K562 (cell line): ENCODE measurements around the gene SLC16A10.

Experiments
- CHD2 ChIP-seq: IDR thresholded peaks from 2 replicates; pipeline ENCODE4 v1.6.1; 2011; ENCODE audit warnings: low read depth, low read length
- FOXP1 ChIP-seq: sonication (generic); formaldehyde crosslinking; IDR thresholded peaks from 2 replicates; pipeline ENCODE4 v1.8.0; 2022; ENCODE audit warnings: mild to moderate bottlenecking, missing genetic modification reagents
- HSF4 ChIP-seq: fragments of 250-450 bp; sonication (Bioruptor Pico); IDR thresholded peaks from 2 replicates; pipeline ENCODE4 v2.1.2; 2022; ENCODE audit warnings: mild to moderate bottlenecking, moderate library complexity, borderline replicate concordance
- MAFK ChIP-seq: IDR thresholded peaks from 2 replicates; pipeline ENCODE4 v1.6.1; 2011; ENCODE audit warnings: low read length, improper control_type of control experiment
- RAD21 ChIP-seq, 2 experiments: fragments of 250-450 bp in 1 of 2; fragments of 450-650 bp in 1 of 2; sonication (Bioruptor Pico) in 1 of 2; formaldehyde crosslinking in 1 of 2; IDR thresholded peaks in 1 of 2; conservative IDR thresholded peaks in 1 of 2; 2 replicates each; pipeline versions ENCODE4 v1.4.0 to v1.8.0; 2020 to 2022; ENCODE audit warnings: mild to moderate bottlenecking in 2 of 2, moderate library complexity in 1 of 2
- TF ChIP-seq, protein P1 (sequence below): sonication (generic); formaldehyde crosslinking; IDR thresholded peaks from 2 replicates; pipeline ENCODE4 v1.9.0; 2022; ENCODE audit warnings: mild to moderate bottlenecking, missing genetic modification reagents
- TF ChIP-seq, protein P2 (sequence below), 3 experiments: IDR thresholded peaks in 2 of 3; conservative IDR thresholded peaks in 1 of 3; 2 replicates each; pipeline ENCODE4 v1.5.1; 2011 to 2012; ENCODE audit warnings: low read length in 3 of 3, mild to moderate bottlenecking in 3 of 3, control low read depth in 2 of 3, improper control_type of control experiment in 1 of 3, inconsistent platforms in 1 of 3, low read depth in 1 of 3, mixed read lengths in 1 of 3, moderate library complexity in 1 of 3; ENCODE audit not compliant: insufficient read depth in 2 of 3

DNA sequence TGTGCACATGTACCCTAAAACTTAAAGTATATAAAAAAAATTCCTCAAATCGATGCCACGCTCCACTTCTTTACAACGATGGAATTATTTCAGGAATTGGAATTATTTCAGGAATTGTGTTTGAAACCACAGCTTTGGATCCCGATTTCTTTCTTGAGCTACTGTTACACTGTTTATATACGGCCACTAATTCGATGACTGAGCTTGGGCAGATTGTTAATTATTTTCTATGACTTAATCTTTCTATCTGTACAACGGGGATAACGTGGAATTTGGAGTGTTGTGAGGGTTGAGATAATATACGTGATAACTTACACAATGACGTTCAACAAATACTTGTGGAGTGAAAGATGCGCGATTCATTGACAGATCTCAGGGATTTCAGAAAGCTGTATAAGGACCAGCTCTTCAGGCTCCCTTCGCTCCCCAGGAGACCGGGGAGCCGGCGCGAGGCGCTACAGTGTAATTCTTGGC lies 171.3 kb downstream of the SLC16A10 start:
- TF ChIP-seq FOXP1 (no peak), HSF4 (CRISPR knock-in tag) (no peak), RAD21 (CRISPR knock-in tag; conservative IDR thresholded peaks at IDR 0.05 in 1 of 2, IDR thresholded peaks at IDR 0.05 in 1 of 2) (no peak), CHD2 (no peak), MAFK (no peak)
- TF ChIP-seq, protein P1, sequence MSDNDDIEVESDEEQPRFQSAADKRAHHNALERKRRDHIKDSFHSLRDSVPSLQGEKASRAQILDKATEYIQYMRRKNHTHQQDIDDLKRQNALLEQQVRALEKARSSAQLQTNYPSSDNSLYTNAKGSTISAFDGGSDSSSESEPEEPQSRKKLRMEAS (CRISPR knock-in tag) = no peak
- TF ChIP-seq, protein P2, sequence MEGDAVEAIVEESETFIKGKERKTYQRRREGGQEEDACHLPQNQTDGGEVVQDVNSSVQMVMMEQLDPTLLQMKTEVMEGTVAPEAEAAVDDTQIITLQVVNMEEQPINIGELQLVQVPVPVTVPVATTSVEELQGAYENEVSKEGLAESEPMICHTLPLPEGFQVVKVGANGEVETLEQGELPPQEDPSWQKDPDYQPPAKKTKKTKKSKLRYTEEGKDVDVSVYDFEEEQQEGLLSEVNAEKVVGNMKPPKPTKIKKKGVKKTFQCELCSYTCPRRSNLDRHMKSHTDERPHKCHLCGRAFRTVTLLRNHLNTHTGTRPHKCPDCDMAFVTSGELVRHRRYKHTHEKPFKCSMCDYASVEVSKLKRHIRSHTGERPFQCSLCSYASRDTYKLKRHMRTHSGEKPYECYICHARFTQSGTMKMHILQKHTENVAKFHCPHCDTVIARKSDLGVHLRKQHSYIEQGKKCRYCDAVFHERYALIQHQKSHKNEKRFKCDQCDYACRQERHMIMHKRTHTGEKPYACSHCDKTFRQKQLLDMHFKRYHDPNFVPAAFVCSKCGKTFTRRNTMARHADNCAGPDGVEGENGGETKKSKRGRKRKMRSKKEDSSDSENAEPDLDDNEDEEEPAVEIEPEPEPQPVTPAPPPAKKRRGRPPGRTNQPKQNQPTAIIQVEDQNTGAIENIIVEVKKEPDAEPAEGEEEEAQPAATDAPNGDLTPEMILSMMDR (IDR thresholded peaks at IDR 0.05 in 2 of 3, conservative IDR thresholded peaks at IDR 0.05 in 1 of 3; ENCODE audit: insufficient read depth in 2 of 3, low read depth in 1 of 3, low read length in 3 of 3) = no peak
